Measurements from ENCODE around the gene SMIM41. TPM values are rescaled to one million over a fixed set of nuclear protein-coding genes. Genes with fewer than 3 reads are reported as not detected.
A peak's percentile ranks its signal among the peaks of the same experiment; 100 is the strongest.

The SMIM41 gene
- total RNA-seq, 4 donors from 2014 or later, result 2.1 to 26.6 (median 5.6) TPM

DNA sequence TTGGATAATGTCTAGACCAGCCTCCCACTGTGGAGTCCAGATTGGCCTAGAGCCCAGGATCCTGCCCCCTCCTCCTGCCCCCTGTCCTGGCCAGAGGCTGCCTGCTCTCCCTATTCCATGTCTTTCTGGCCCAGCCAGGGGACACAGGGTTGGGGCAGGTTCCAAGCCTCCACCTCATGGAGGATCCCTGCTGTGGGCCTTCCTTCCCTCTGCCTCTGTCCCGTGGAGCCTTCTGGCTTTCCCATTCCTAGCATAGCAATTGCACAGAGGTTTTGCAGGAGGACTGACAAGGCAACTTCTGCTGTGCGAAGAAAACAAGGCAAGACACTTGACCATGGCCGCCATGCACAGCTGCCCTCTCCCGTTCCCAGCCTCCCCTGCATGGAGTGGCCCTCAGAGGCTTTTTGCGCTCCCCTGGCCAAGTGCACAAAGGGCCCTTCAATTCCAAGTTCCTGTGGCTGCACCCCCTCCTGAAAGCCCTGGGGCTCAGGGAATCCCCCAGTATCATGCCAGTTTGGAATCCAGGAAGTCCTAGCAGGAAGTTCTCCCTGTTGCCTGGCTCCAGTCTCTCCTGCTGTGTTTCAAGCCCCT is 70.2 kb downstream of the SMIM41 start:
- H3K27me3 ChIP-seq, result no peaks in the 10 kb centered on the region
- H3K4me1 ChIP-seq, result peaks cover 45 to 72% (median 60%) of the 10 kb centered on the region in 4 donors
- no peaks in the 10 kb centered on the region for H3K36me3 ChIP-seq
- H3K9me3 ChIP-seq, result no peaks in the 10 kb centered on the region
- no peak overlapping the region for H3K4me3 ChIP-seq
- TF ChIP-seq POLR2A (IDR thresholded peaks at IDR 0.05; ENCODE audit: low read depth), result no peak
- no peak for TF ChIP-seq POLR2AphosphoS5 (IDR thresholded peaks at IDR 0.05)
- no peak for TF ChIP-seq EP300 (IDR thresholded peaks at IDR 0.05)
- intact Hi-C loops (cut with DNase I), result loop anchor here (10.0 kb wide), 1 partner anchor 435 kb away; no protein-coding TSS in a partner anchor
- WGBS, result 87% methylated on average over 5 of the region's 5 CpGs
- peak overlapping the region; percentile 83 to 89 (median 86) for H3K27ac ChIP-seq (replicated peaks in 1 of 4)
- DNase-seq (ENCODE audit: extremely low spot score), result no peak

DNA sequence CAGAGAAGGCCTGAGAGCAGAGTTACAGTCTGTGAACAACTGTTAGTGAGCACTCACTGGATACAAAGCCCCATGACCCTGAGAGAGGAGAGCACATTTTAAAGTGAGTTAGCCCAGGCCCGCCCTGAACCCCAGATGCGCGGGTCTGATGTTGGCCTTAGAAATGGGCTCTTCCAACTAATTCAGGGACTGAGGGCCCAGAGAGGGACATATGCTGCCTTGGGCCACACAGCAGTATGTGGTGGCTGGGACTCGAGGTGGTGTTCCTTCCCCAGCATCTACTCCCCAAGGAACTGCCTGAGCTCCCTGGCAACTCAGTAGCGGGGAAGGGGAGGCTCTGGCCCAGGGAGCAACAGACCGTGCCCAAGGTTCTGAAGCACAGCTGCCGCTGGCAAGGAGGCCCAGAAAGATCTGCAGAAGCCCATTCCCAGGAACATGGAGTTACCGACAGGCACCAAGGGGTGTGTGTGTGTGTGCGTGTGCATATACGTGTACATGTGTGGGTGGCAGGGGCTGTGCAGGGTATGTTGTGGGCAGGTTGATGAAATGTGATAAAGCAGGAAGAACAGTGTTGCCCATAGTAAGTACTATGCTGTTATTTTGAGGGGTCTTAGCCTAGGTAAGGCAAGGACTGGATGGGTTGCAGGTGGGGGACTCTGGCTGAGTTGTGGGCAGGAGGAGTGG is 71.8 kb downstream of the SMIM41 start:
- H3K4me1 ChIP-seq, result peaks cover 45 to 72% (median 63%) of the 10 kb centered on the region in 4 donors

DNA sequence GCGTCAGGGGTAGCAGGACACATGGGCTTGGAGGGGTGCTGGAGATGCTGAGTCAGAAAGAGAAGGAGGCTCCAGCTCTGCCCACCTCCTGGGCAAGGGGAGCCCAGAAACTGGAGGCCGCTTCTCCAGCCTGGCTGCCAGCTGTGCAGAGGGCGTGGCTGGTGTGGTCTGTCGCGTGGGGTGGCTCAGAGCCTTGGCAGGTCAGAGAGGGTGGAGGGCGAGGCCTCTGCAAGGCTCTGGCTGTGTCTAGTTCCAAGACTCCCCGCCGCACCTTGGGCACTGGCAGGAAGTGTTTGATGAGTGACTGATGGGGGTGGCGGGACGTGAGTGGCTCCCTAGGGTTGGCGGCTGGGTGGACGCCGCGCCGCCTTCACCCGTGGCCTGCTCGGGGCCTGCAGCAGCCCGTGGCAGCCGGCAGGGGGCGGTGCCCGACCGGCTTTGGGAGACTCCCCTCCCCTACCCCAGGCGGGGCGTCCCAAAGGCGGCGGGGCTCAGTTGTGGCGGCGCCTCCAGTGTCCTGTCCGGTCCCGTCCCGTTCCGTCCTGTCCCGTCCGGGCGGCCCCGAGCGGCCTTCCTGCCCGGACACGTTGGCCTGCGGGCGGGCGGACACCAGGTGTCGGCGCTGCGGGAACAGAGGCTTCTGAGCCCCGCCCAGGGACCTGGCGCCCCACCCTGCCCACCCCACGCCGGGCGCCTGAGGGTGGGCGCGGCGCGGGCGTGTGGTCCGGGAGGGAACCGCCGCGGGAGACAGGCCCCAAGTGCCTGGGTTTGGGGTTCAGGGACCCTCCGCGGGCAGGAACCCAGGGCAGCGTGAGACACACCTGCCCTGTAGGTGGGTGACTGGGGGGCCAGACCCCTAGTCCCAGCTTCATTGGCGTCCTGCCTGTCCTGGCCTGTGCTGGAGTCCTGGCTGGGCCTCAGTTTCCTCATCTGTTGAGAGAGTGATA is 72.6 kb downstream of the SMIM41 start:
- TF ChIP-seq, protein P1, sequence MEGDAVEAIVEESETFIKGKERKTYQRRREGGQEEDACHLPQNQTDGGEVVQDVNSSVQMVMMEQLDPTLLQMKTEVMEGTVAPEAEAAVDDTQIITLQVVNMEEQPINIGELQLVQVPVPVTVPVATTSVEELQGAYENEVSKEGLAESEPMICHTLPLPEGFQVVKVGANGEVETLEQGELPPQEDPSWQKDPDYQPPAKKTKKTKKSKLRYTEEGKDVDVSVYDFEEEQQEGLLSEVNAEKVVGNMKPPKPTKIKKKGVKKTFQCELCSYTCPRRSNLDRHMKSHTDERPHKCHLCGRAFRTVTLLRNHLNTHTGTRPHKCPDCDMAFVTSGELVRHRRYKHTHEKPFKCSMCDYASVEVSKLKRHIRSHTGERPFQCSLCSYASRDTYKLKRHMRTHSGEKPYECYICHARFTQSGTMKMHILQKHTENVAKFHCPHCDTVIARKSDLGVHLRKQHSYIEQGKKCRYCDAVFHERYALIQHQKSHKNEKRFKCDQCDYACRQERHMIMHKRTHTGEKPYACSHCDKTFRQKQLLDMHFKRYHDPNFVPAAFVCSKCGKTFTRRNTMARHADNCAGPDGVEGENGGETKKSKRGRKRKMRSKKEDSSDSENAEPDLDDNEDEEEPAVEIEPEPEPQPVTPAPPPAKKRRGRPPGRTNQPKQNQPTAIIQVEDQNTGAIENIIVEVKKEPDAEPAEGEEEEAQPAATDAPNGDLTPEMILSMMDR (IDR thresholded peaks at IDR 0.05), result peak; percentile 90 to 98 (median 91)
- TF ChIP-seq POLR2A (IDR thresholded peaks at IDR 0.05; ENCODE audit: low read depth) (no peak), POLR2AphosphoS5 (IDR thresholded peaks at IDR 0.05) (peak; percentile 30 to 46), EP300 (IDR thresholded peaks at IDR 0.05) (no peak)
- intact Hi-C loops (cut with DNase I), result loop anchor here (10.0 kb wide), 1 partner anchor 433 kb away; no protein-coding TSS in a partner anchor
- H3K27ac ChIP-seq (replicated peaks in 1 of 4), result peak overlapping the region; percentile 22 to 73 (median 64)
- H3K4me3 ChIP-seq, result peak overlapping the region; percentile 51 to 57 (median 54)
- 42% methylated on average over 15 of the region's 63 CpGs for WGBS
- no peaks in the 10 kb centered on the region for H3K9me3 ChIP-seq
- no peak for DNase-seq (ENCODE audit: extremely low spot score)
- H3K36me3 ChIP-seq, result no peaks in the 10 kb centered on the region
- peaks cover 38 to 64% (median 55%) of the 10 kb centered on the region in 4 donors for H3K4me1 ChIP-seq
- no peaks in the 10 kb centered on the region for H3K27me3 ChIP-seq

More for the DNA sequence above, 71.8 kb downstream of the SMIM41 start:
- Histone ChIP-seq H3K27me3 (no peaks in the 10 kb centered on the region), H3K9me3 (no peaks in the 10 kb centered on the region), H3K4me3 (no peak overlapping the region), H3K36me3 (no peaks in the 10 kb centered on the region), H3K27ac (replicated peaks in 1 of 4) (peak overlapping the region; percentile 13 to 73 (median 64))
- WGBS, result 95% methylated on average over 10 of the region's 10 CpGs
- intact Hi-C loops (cut with DNase I), result loop anchor here (10.0 kb wide), 1 partner anchor 434 kb away; no protein-coding TSS in a partner anchor
- no peak for DNase-seq (ENCODE audit: extremely low spot score)
- TF ChIP-seq EP300 (IDR thresholded peaks at IDR 0.05), result no peak

DNA sequence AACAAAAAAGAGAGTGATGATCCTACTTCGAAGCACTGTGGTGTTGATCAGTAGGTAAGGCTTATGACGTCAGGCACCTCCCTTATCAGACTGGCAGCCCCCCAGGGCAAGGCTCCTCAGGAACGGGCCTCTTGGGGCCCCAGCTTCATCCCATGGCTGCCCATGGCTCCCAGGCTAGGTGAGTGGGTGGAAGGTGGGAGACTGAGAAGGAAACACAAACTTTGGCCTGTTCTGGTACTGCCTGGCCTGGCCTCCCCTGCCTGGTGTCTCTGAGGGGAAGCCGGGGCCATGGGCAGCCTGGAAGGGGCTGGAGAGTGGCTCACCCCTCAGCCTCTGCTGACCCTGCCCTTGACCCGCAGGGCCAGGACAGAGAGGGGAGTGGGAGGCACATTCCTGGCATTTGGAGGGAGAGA is 73.4 kb downstream of the SMIM41 start:
- intact Hi-C loops (cut with DNase I), result loop anchor here (10.0 kb wide), 1 partner anchor 432 kb away; no protein-coding TSS in a partner anchor
- peak overlapping the region in 1 of 4 donors; percentile 65 for H3K27ac ChIP-seq (replicated peaks in 1 of 4)
- no peaks in the 10 kb centered on the region for H3K36me3 ChIP-seq
- peaks cover 31 to 56% (median 47%) of the 10 kb centered on the region in 4 donors for H3K4me1 ChIP-seq
- 83% methylated on average over 5 of the region's 5 CpGs for WGBS
- H3K9me3 ChIP-seq, result no peaks in the 10 kb centered on the region
- no peak overlapping the region for H3K4me3 ChIP-seq
- TF ChIP-seq EP300 (IDR thresholded peaks at IDR 0.05) (no peak), POLR2AphosphoS5 (IDR thresholded peaks at IDR 0.05) (no peak), POLR2A (IDR thresholded peaks at IDR 0.05; ENCODE audit: low read depth) (no peak)
- TF ChIP-seq, protein P1 (IDR thresholded peaks at IDR 0.05), result no peak
- DNase-seq (ENCODE audit: extremely low spot score), result no peak
- H3K27me3 ChIP-seq, result no peaks in the 10 kb centered on the region

DNA sequence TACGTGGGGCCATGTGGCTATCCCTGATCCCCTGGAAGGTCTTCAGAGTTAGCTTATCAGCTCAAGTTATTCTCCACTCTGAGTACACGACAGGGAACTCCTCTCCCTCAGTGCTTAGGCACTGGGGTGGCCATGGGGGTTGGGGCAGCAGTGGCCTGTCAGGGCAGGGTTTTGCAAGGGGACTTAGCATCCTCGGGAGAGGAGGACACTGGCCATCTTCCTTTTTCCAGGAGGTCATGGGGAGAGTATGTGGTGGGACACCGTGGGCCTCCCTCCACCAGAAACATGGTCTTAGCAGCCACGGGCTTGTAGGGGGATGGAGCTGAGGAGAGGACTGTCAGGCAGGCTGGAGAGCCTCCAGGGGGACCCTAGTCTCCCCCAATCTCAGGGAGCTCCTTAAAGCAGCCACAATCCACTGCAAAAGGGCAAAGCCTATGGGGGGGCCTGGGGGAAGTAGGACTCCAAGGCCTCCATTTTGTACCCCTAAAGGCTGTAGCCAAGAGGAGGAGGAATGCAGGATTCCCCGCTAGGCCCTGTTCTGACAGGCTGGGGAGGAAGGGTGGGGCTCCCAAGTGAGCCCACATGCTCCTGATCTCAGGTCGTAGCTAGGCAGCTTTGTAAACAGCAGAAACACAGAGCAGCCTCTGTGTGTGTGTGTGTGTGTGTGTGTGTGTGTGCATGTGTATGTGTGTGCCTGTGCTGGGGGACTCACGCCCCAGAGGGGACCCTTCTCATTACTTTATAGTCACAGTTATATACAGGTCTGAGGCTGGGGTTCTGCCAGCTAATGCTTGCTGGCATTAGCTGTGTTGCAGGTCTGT is 75.8 kb downstream of the SMIM41 start:
- no peak for DNase-seq (ENCODE audit: extremely low spot score)
- H3K4me1 ChIP-seq, result peaks cover 18 to 32% (median 23%) of the 10 kb centered on the region in 4 donors
- TF ChIP-seq POLR2AphosphoS5 (IDR thresholded peaks at IDR 0.05) (peak; percentile 20 to 41), EP300 (IDR thresholded peaks at IDR 0.05) (no peak)
- no peak overlapping the region for H3K4me3 ChIP-seq
- intact Hi-C loops (cut with DNase I), result loop anchor here (5.0 to 10.0 kb wide), 2 partner anchors 122 to 430 kb away; no protein-coding TSS in a partner anchor
- H3K9me3 ChIP-seq, result no peaks in the 10 kb centered on the region
- no peaks in the 10 kb centered on the region for H3K27me3 ChIP-seq
- H3K27ac ChIP-seq (replicated peaks in 1 of 4), result no peak overlapping the region
- H3K36me3 ChIP-seq, result no peaks in the 10 kb centered on the region
- WGBS, result 52% methylated on average over 5 of the region's 8 CpGs
